Fibroblast of peridontal ligament (primary cell): ENCODE data around the gene MARK3.
"Not testable (repeated sequence)": the region's sequence is repeated elsewhere in the genome, so short reads cannot be mapped to it uniquely, and the experiment has no call there.

Experiments used
- DNase-seq: peaks from one replicate; pipeline ENCODE4 v3.0.0-alpha.2; 2010; ENCODE audit errors: extremely low read depth

The MARK3 gene

GRCh38 chr14:103385152-103385928 lies at the start of gene MARK3:
Gene MARK3, plus strand, starts transcription at chr14:103385415. Its CDS starts 615 bp downstream, at chr14:103386030.
- peak; percentile 93 for DNase-seq

- no peak for DNase-seq
Measured at GRCh38 chr14:103336191-103336590, 49.0 kb upstream of the MARK3 start.

- DNase-seq, result no peak
Measured at GRCh38 chr14:103337794-103338193, 47.4 kb upstream of the MARK3 start.

- no peak for DNase-seq
Measured at GRCh38 chr14:103339561-103339960, 45.7 kb upstream of the MARK3 start.

GRCh38 chr14:103340480-103341212 lies 44.6 kb upstream of the MARK3 start:
- DNase-seq, result no peak

- DNase-seq, result no peak
Measured at GRCh38 chr14:103341250-103342129, 43.7 kb upstream of the MARK3 start.

- DNase-seq, result no peak
Measured at GRCh38 chr14:103343164-103343879, 41.9 kb upstream of the MARK3 start.

GRCh38 chr14:103343905-103344797 lies 41.1 kb upstream of the MARK3 start:
- no peak for DNase-seq

- DNase-seq, result peak; percentile 75
Measured at GRCh38 chr14:103346286-103346685, 38.9 kb upstream of the MARK3 start.

GRCh38 chr14:103347091-103347815 lies 38.0 kb upstream of the MARK3 start:
- DNase-seq, result no peak

GRCh38 chr14:103348154-103348553 lies 37.1 kb upstream of the MARK3 start:
- DNase-seq, result no peak

- no peak for DNase-seq
Measured at GRCh38 chr14:103349982-103350381, 35.2 kb upstream of the MARK3 start.

GRCh38 chr14:103353362-103353761 lies 31.9 kb upstream of the MARK3 start:
- no peak for DNase-seq

GRCh38 chr14:103354141-103354540 lies 31.1 kb upstream of the MARK3 start:
- no peak for DNase-seq

- DNase-seq, result peak; percentile 52
Measured at GRCh38 chr14:103356024-103356682, 29.1 kb upstream of the MARK3 start.

- not testable (repeated sequence) for DNase-seq
Measured at GRCh38 chr14:103357552-103357951, 27.7 kb upstream of the MARK3 start.

GRCh38 chr14:103360548-103360947 lies 24.7 kb upstream of the MARK3 start:
- DNase-seq, result no peak

GRCh38 chr14:103361867-103362266 lies 23.3 kb upstream of the MARK3 start:
- peak; percentile 98 for DNase-seq

- no peak for DNase-seq
Measured at GRCh38 chr14:103362780-103363179, 22.4 kb upstream of the MARK3 start.
